Bronchial smooth muscle cell (primary cell): Measurements from ENCODE around the gene REELD1. TPM values are rescaled to one million over a fixed set of nuclear protein-coding genes. Genes with fewer than 3 reads are reported as not detected.

Experiments used
- total RNA-seq: library from RNA; depleted of rRNA; stranded (reverse); fragments of >200 nt; gene quantifications from 2 replicates; pipeline ENCODE4 v1.2.1, GENCODE V29; 2014

REELD1 gene
- not detected in 2 replicates for total RNA-seq

DNA sequence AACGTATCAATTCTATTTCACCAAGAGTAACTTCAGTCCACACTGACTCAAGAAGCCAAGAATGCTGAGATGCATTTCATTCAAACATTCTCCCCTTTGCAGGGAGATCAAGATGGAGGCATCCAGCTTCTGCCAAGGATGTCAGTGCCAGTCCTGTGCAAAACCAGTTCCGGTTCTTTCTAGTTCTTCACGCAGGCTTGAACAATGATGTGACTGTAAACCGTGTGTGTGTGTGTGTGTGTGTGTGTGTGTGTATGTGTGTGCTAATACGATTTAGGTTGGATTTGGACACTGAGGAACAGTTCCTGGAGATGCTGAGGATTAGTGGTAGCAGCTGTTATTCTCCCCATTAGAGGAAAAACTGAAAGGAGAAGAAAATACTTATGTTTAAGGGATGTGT lies at the start of gene REELD1:
Gene REELD1, plus strand, starts transcription at position 301 of the 400 bp plus-strand sequence. CDS start 2,415 bp downstream, outside the sequence.

DNA sequence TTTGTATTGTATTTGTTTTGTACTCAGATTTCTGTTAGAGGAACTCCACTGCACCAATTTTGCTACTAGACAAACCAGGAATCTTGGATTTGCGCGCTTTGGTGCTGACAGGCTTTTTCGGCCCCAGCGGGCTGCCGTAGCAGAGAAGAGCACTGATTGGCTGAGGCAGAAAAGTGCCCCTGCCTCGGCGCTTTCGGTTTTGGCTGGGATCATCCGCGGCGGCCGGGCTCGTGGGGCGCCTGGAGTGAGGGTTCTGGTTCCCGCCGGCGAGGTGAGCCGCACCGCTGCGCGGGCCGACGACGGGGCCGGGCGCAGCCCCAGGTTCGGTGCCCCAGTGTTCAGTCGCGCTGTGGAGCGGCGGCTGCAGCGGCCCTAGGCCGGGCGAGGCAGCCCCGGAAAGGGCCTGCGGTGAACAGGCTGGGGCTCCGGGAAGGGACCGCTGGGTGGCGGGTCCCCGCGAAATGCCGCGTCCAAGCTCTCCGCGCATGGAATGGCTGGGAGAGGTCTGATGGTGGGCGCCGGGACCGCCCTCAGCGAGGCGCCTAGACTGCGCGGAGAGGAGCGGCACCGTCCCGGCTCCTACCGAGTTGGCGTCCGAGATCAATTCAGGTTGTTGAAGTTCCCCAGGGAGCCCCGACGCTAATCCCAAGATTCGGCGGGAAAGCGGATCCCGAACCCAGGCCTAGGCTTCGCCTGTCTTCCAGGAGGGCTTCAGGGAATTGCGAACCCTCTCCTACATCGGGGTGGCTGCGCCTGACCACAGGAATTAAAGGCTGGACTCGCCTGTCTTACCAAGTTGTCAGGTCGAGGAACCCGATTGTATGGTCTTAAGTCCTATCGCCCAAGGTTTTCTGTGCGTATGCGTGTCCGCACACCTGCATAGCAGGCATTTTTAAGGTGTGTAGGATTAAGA lies 38.5 kb upstream of the REELD1 start, which contains the start of gene LSM6:
Gene LSM6, plus strand, starts transcription at position 178 of the 913 bp plus-strand sequence. CDS start 7,204 bp downstream, outside the sequence.

Other genes with a start within 250 kb of the REELD1 start
- gene LSM6, start 38.8 kb upstream of the REELD1 start, total RNA-seq = 21.0 and 28.2 TPM in 2 replicates